ENCODE measurements around the gene RAN. TPM values are rescaled to one million over a fixed set of nuclear protein-coding genes. Genes with fewer than 3 reads are reported as not detected.
"Not testable (repeated sequence)": the region's sequence is repeated elsewhere in the genome, so short reads cannot be mapped to it uniquely, and the experiment has no call there.

RAN gene
- total and polyA plus RNA-seq, 8 donors = 431 to 665 (median 563) TPM

- H3K4me1 ChIP-seq = peaks cover 15 to 32% of the 10 kb centered on the region in 2 donors
- no peak for DNase-seq
- ATAC-seq = no peak
- H3K4me3 ChIP-seq = peak overlapping the region in 1 of 2 donors; percentile 90
- intact Hi-C loops (cut with DNase I) = no loop called here
- no peak for TF ChIP-seq CTCF (IDR thresholded peaks at IDR 0.05)
- no peaks in the 10 kb centered on the region for H3K27me3 ChIP-seq
- no peak overlapping the region for H3K27ac ChIP-seq
- H3K36me3 ChIP-seq = peaks cover 0 to 48% of the 10 kb centered on the region in 2 donors
- H3K9me3 ChIP-seq = no peaks in the 10 kb centered on the region
Observed at GRCh38 chr12:130873825-130874224, 2.0 kb downstream of the RAN start.

- H3K27me3 ChIP-seq = no peaks in the 10 kb centered on the region
- peaks cover 15 to 32% of the 10 kb centered on the region in 2 donors for H3K4me1 ChIP-seq
- no peak overlapping the region for H3K4me3 ChIP-seq
- H3K36me3 ChIP-seq = peaks cover 0 to 48% of the 10 kb centered on the region in 2 donors
- no peak for DNase-seq
- TF ChIP-seq CTCF (IDR thresholded peaks at IDR 0.05) = no peak
- intact Hi-C loops (cut with DNase I) = no loop called here
- no peaks in the 10 kb centered on the region for H3K9me3 ChIP-seq
- no peak overlapping the region for H3K27ac ChIP-seq
- ATAC-seq = no peak
Observed at GRCh38 chr12:130874696-130875095, 2.8 kb downstream of the RAN start.

- no peak overlapping the region for H3K4me3 ChIP-seq
- DNase-seq (no peak), ATAC-seq (no peak)
- intact Hi-C loops (cut with DNase I) = no loop called here
- H3K36me3 ChIP-seq = peaks cover 0 to 48% of the 10 kb centered on the region in 2 donors
- no peaks in the 10 kb centered on the region for H3K9me3 ChIP-seq
- no peaks in the 10 kb centered on the region for H3K27me3 ChIP-seq
- peaks cover 15 to 32% of the 10 kb centered on the region in 2 donors for H3K4me1 ChIP-seq
- no peak for TF ChIP-seq CTCF (IDR thresholded peaks at IDR 0.05)
- H3K27ac ChIP-seq = no peak overlapping the region
Observed at GRCh38 chr12:130875193-130875592, 3.3 kb downstream of the RAN start.

GRCh38 chr12:130875708-130876107, 3.8 kb downstream of the RAN start:
- H3K4me3 ChIP-seq; H3K9me3 ChIP-seq; DNase-seq; H3K27me3 ChIP-seq; intact Hi-C loops (cut with DNase I); H3K27ac ChIP-seq; ATAC-seq: not testable (repeated sequence)
- H3K36me3 ChIP-seq = peaks cover 0 to 48% of the 10 kb centered on the region in 2 donors
- H3K4me1 ChIP-seq = peaks cover 15 to 31% of the 10 kb centered on the region in 2 donors

- H3K9me3 ChIP-seq = no peaks in the 10 kb centered on the region
- H3K4me1 ChIP-seq = peaks cover 11 to 25% of the 10 kb centered on the region in 2 donors
- ATAC-seq (no peak), DNase-seq (no peak)
- H3K27me3 ChIP-seq = no peaks in the 10 kb centered on the region
- H3K4me3 ChIP-seq = no peak overlapping the region
- peaks cover 0 to 48% of the 10 kb centered on the region in 2 donors for H3K36me3 ChIP-seq
- intact Hi-C loops (cut with DNase I) = no loop called here
- TF ChIP-seq CTCF (IDR thresholded peaks at IDR 0.05) = no peak
- H3K27ac ChIP-seq = no peak overlapping the region
Observed at GRCh38 chr12:130876297-130876696, 4.4 kb downstream of the RAN start.

- H3K27ac ChIP-seq = no peak overlapping the region
- H3K27me3 ChIP-seq = no peaks in the 10 kb centered on the region
- intact Hi-C loops (cut with DNase I) = no loop called here
- H3K36me3 ChIP-seq = peaks cover 0 to 48% of the 10 kb centered on the region in 2 donors
- H3K9me3 ChIP-seq = no peaks in the 10 kb centered on the region
- DNase-seq (no peak), ATAC-seq (no peak)
- H3K4me1 ChIP-seq = peaks cover 11 to 24% of the 10 kb centered on the region in 2 donors
- TF ChIP-seq CTCF (IDR thresholded peaks at IDR 0.05) = no peak
- H3K4me3 ChIP-seq = no peak overlapping the region
Observed at GRCh38 chr12:130876758-130877157, 4.9 kb downstream of the RAN start.
